Neural progenitor cell (in vitro differentiated cells): ENCODE measurements around the gene DDO. TPM values are rescaled to one million over a fixed set of nuclear protein-coding genes. Genes with fewer than 3 reads are reported as not detected.

ENCODE experiments used
- DNase-seq: peaks from one replicate; pipeline ENCODE4 v3.0.0-alpha.2; 2016; ENCODE audit warnings: low spot score
- H2AFZ ChIP-seq: fragments of 200-600 bp; sonication (generic); replicated peaks from 2 replicates; pipeline ENCODE4 v1.6.1; 2016; ENCODE audit warnings: antibody characterized with exemption
- H3F3A ChIP-seq: fragments of 200-600 bp; sonication (generic); 2 replicates; pipeline ENCODE4 v1.6.1; 2016; ENCODE audit warnings: antibody characterized with exemption, low read depth
- H3K27ac ChIP-seq: fragments of 200-600 bp; sonication (generic); 2 replicates; pipeline ENCODE4 v1.5.1; 2016; ENCODE audit warnings: mild to moderate bottlenecking
- H3K27me3 ChIP-seq: fragments of 200-600 bp; sonication (generic); 2 replicates; pipeline ENCODE4 v1.6.1; 2016; ENCODE audit warnings: mild to moderate bottlenecking, moderate library complexity
- H3K36me3 ChIP-seq: fragments of 200-600 bp; sonication (generic); 2 replicates; pipeline ENCODE4 v1.5.1; 2016
- H3K4me1 ChIP-seq: fragments of 200-600 bp; sonication (generic); 2 replicates; pipeline ENCODE4 v1.6.1; 2016; ENCODE audit warnings: mixed run types
- H3K4me2 ChIP-seq: fragments of 200-600 bp; sonication (generic); 2 replicates; pipeline ENCODE4 v1.6.1; 2016
- H3K4me3 ChIP-seq: fragments of 200-600 bp; sonication (generic); 2 replicates; pipeline ENCODE4 v1.5.1; 2016
- H3K79me2 ChIP-seq: fragments of 200-600 bp; sonication (generic); 2 replicates; pipeline ENCODE4 v1.6.1; 2016; ENCODE audit warnings: low read depth
- H3K9ac ChIP-seq: fragments of 200-600 bp; sonication (generic); 2 replicates; pipeline ENCODE4 v1.6.1; 2016
- H3K9me3 ChIP-seq: fragments of 200-600 bp; sonication (generic); 2 replicates; pipeline ENCODE4 v1.5.1; 2016; ENCODE audit warnings: low read depth
- H4K20me1 ChIP-seq: fragments of 200-600 bp; sonication (generic); 2 replicates; pipeline ENCODE4 v1.6.1; 2016; ENCODE audit warnings: low read depth
- H3K27ac Mint-ChIP-seq: 3 replicates; pipeline ENCODE4 v1.8.0; 2021; ENCODE audit warnings: mixed read lengths
- H3K27me3 Mint-ChIP-seq: 2 replicates; pipeline ENCODE4 v1.8.0; 2022; ENCODE audit warnings: low read depth, mild to moderate bottlenecking, inconsistent platforms, moderate library complexity, mixed read lengths; ENCODE audit not compliant: insufficient read depth
- H3K36me3 Mint-ChIP-seq: 3 replicates; pipeline ENCODE4 v1.8.0; 2021; ENCODE audit warnings: mixed read lengths
- H3K4me1 Mint-ChIP-seq: 3 replicates; pipeline ENCODE4 v1.8.0; 2021; ENCODE audit warnings: mixed read lengths
- H3K4me3 Mint-ChIP-seq: 3 replicates; pipeline ENCODE4 v1.8.0; 2021; ENCODE audit warnings: mild to moderate bottlenecking, moderate library complexity, mixed read lengths
- H3K9me3 Mint-ChIP-seq: 3 replicates; pipeline ENCODE4 v1.8.0; 2020; ENCODE audit warnings: mixed read lengths
- CTCF ChIP-seq: fragments of 200-600 bp; sonication (generic); IDR thresholded peaks from 2 replicates; pipeline ENCODE4 v1.5.1; 2017; ENCODE audit warnings: antibody characterized with exemption, mild to moderate bottlenecking
- EZH2 ChIP-seq: fragments of 200-600 bp; sonication (generic); IDR thresholded peaks from 2 replicates; pipeline ENCODE4 v1.6.1; 2017; ENCODE audit warnings: antibody characterized with exemption, mild to moderate bottlenecking, moderate library complexity
- EZH2phosphoT487 ChIP-seq: fragments of 200-600 bp; sonication (generic); IDR thresholded peaks from 2 replicates; pipeline ENCODE4 v1.6.1; 2017; ENCODE audit warnings: antibody characterized with exemption
- total RNA-seq: library from RNA; depleted of rRNA; stranded (reverse); fragments of >200 nt; gene quantifications from 2 replicates; pipeline ENCODE4 v1.2.3, GENCODE V29; 2015; ENCODE audit warnings: low replicate concordance

Gene DDO, protein sequence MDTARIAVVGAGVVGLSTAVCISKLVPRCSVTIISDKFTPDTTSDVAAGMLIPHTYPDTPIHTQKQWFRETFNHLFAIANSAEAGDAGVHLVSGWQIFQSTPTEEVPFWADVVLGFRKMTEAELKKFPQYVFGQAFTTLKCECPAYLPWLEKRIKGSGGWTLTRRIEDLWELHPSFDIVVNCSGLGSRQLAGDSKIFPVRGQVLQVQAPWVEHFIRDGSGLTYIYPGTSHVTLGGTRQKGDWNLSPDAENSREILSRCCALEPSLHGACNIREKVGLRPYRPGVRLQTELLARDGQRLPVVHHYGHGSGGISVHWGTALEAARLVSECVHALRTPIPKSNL
- total RNA-seq: not detected in 2 replicates

- H3K4me3 Mint-ChIP-seq: no peak within 1 kb of the TSS
- no peak for TF ChIP-seq CTCF
- no peak for TF ChIP-seq EZH2
- TF ChIP-seq EZH2phosphoT487: no peak
- no peak within 1 kb of the TSS for H3K4me2 ChIP-seq
Measured at GRCh38 chr6:110415086-110415916, at the start of gene DDO. Gene DDO, minus strand, starts transcription at chr6:110415575. Its CDS starts 2,113 bp downstream, at chr6:110413462.

GRCh38 chr6:110462884-110463481, 47.6 kb upstream of the DDO start:
- no peaks in the 10 kb centered on the region for H3K36me3 ChIP-seq
- Mint-ChIP-seq H3K9me3 (peaks cover 24% of the 10 kb centered on the region), H3K4me1 (no peaks in the 10 kb centered on the region), H3K4me3 (no peak overlapping the region), H3K27me3 (peaks cover 9% of the 10 kb centered on the region), H3K36me3 (no peaks in the 10 kb centered on the region), H3K27ac (no peak overlapping the region)
- H4K20me1 ChIP-seq: no peaks in the 10 kb centered on the region
- no peak overlapping the region for H3K27ac ChIP-seq
- no peak overlapping the region for H3K4me3 ChIP-seq
- H3K79me2 ChIP-seq: no peaks in the 10 kb centered on the region
- no peak overlapping the region for H3K4me2 ChIP-seq
- no peak overlapping the region for H3K9ac ChIP-seq
- H3K27me3 ChIP-seq: no peaks in the 10 kb centered on the region
- DNase-seq: no peak
- no peak overlapping the region for H2AFZ ChIP-seq
- no peak for TF ChIP-seq EZH2phosphoT487
- TF ChIP-seq CTCF: no peak
- TF ChIP-seq EZH2: no peak
- H3F3A ChIP-seq: no peaks in the 10 kb centered on the region
- peaks cover 13% of the 10 kb centered on the region for H3K9me3 ChIP-seq
- H3K4me1 ChIP-seq: no peaks in the 10 kb centered on the region

More at GRCh38 chr6:110415086-110415916, at the start of gene DDO:
- no peaks in the 10 kb centered on the region for H3K79me2 ChIP-seq
- Mint-ChIP-seq H3K4me1 (no peaks in the 10 kb centered on the region), H3K27me3 (peaks cover 4% of the 10 kb centered on the region), H3K9me3 (peaks cover 5% of the 10 kb centered on the region), H3K36me3 (no peaks in the 10 kb centered on the region), H3K27ac (no peak within 1 kb of the TSS)
- no peaks in the 10 kb centered on the region for H3K36me3 ChIP-seq
- no peak within 1 kb of the TSS for H3K4me3 ChIP-seq
- no peaks in the 10 kb centered on the region for H3F3A ChIP-seq
- no peaks in the 10 kb centered on the region for H3K4me1 ChIP-seq
- H4K20me1 ChIP-seq: no peaks in the 10 kb centered on the region
- H2AFZ ChIP-seq: no peak within 1 kb of the TSS
- no peak within 1 kb of the TSS for H3K9ac ChIP-seq
- H3K27me3 ChIP-seq: no peaks in the 10 kb centered on the region
- no peak for DNase-seq
- no peak within 1 kb of the TSS for H3K27ac ChIP-seq
- no peaks in the 10 kb centered on the region for H3K9me3 ChIP-seq

- Mint-ChIP-seq H3K27ac (no peak overlapping the region), H3K4me3 (no peak overlapping the region), H3K36me3 (no peaks in the 10 kb centered on the region), H3K4me1 (no peaks in the 10 kb centered on the region), H3K27me3 (peaks cover 9% of the 10 kb centered on the region), H3K9me3 (peaks cover 24% of the 10 kb centered on the region)
- peaks cover 13% of the 10 kb centered on the region for H3K9me3 ChIP-seq
- no peaks in the 10 kb centered on the region for H4K20me1 ChIP-seq
- no peaks in the 10 kb centered on the region for H3K27me3 ChIP-seq
- no peak overlapping the region for H2AFZ ChIP-seq
- H3K4me2 ChIP-seq: no peak overlapping the region
- TF ChIP-seq EZH2phosphoT487: no peak
- no peak for TF ChIP-seq CTCF
- no peak for TF ChIP-seq EZH2
- H3F3A ChIP-seq: no peaks in the 10 kb centered on the region
- no peak overlapping the region for H3K4me3 ChIP-seq
- H3K27ac ChIP-seq: no peak overlapping the region
- no peak for DNase-seq
- H3K36me3 ChIP-seq: no peaks in the 10 kb centered on the region
- H3K9ac ChIP-seq: no peak overlapping the region
- no peaks in the 10 kb centered on the region for H3K79me2 ChIP-seq
- H3K4me1 ChIP-seq: no peaks in the 10 kb centered on the region
Measured at GRCh38 chr6:110461376-110461775, 46.0 kb upstream of the DDO start.
